GM23338 (cell line): ENCODE measurements around the gene PTPRS. TPM values are rescaled to one million over a fixed set of nuclear protein-coding genes. Genes with fewer than 3 reads are reported as not detected.

Experiments
- ATAC-seq: fragments of 200-7000 bp; cut with Tn5 transposase; 3 replicates; pipeline ENCODE4 v1.9.1; 2020
- DNase-seq: peaks from one replicate; pipeline ENCODE4 v3.0.0-alpha.2; 2015; ENCODE audit warnings: low spot score
- H2AFZ ChIP-seq: fragments of 200-600 bp; sonication (generic); 2 replicates; pipeline ENCODE4 v1.8.0; 2016; ENCODE audit warnings: antibody characterized with exemption, mild to moderate bottlenecking, moderate library complexity
- H3F3A ChIP-seq: fragments of 200-600 bp; sonication (generic); replicated peaks from 2 replicates; pipeline ENCODE4 v1.8.0; 2017; ENCODE audit warnings: antibody characterized with exemption, mixed run types, low read depth
- H3K27ac ChIP-seq: fragments of 200-600 bp; sonication (generic); 2 replicates; pipeline ENCODE4 v1.6.1; 2016; ENCODE audit warnings: low read depth
- H3K27me3 ChIP-seq: fragments of 200-600 bp; sonication (generic); 2 replicates; pipeline ENCODE4 v1.8.0; 2016; ENCODE audit warnings: mild to moderate bottlenecking, mixed run types, moderate library complexity; ENCODE audit not compliant: insufficient read depth
- H3K36me3 ChIP-seq: fragments of 200-600 bp; sonication (generic); 2 replicates; pipeline ENCODE4 v1.8.0; 2016; ENCODE audit warnings: mild to moderate bottlenecking; ENCODE audit not compliant: insufficient read depth
- H3K4me1 ChIP-seq: fragments of 200-600 bp; sonication (generic); 2 replicates; pipeline ENCODE4 v1.8.0; 2016; ENCODE audit warnings: mild to moderate bottlenecking, moderate library complexity; ENCODE audit not compliant: insufficient read depth
- H3K4me2 ChIP-seq: fragments of 200-600 bp; sonication (generic); 2 replicates; pipeline ENCODE4 v1.7.1; 2017; ENCODE audit warnings: mixed run types
- H3K4me3 ChIP-seq: fragments of 200-600 bp; sonication (generic); 2 replicates; pipeline ENCODE4 v1.6.1; 2016; ENCODE audit warnings: mixed run types
- H3K79me2 ChIP-seq: fragments of 200-600 bp; sonication (generic); replicated peaks from 2 replicates; pipeline ENCODE4 v1.8.0; 2017; ENCODE audit warnings: mild to moderate bottlenecking; ENCODE audit not compliant: insufficient read depth
- H3K9me2 ChIP-seq: fragments of 200-600 bp; sonication (generic); 2 replicates; pipeline ENCODE4 v1.8.0; 2017; ENCODE audit not compliant: insufficient read depth
- H4K20me1 ChIP-seq: fragments of 200-600 bp; sonication (generic); replicated peaks from 2 replicates; pipeline ENCODE4 v1.8.0; 2017; ENCODE audit warnings: mild to moderate bottlenecking; ENCODE audit not compliant: insufficient read depth
- H3K27ac Mint-ChIP-seq: 2 replicates; pipeline ENCODE4 v1.8.0; 2020; ENCODE audit warnings: inconsistent platforms, mild to moderate bottlenecking, moderate library complexity, mixed read lengths
- H3K27me3 Mint-ChIP-seq: 3 replicates; pipeline ENCODE4 v1.8.0; 2022; ENCODE audit warnings: low read depth, mild to moderate bottlenecking, moderate library complexity, mixed read lengths, inconsistent platforms; ENCODE audit not compliant: insufficient read depth, poor library complexity
- H3K36me3 Mint-ChIP-seq: 3 replicates; pipeline ENCODE4 v1.8.0; 2021; ENCODE audit warnings: low read depth, mild to moderate bottlenecking, inconsistent platforms, moderate library complexity, mixed read lengths
- H3K4me1 Mint-ChIP-seq: 3 replicates; pipeline ENCODE4 v1.8.0; 2020; ENCODE audit warnings: mild to moderate bottlenecking, inconsistent platforms, mixed read lengths
- H3K4me3 Mint-ChIP-seq: 3 replicates; pipeline ENCODE4 v1.8.0; 2021; ENCODE audit warnings: moderate library complexity, mild to moderate bottlenecking, inconsistent platforms, mixed read lengths
- H3K9me3 Mint-ChIP-seq: 3 replicates; pipeline ENCODE4 v1.8.0; 2020; ENCODE audit warnings: moderate library complexity, mild to moderate bottlenecking, inconsistent platforms, mixed read lengths
- CREB1 ChIP-seq: fragments of 250-450 bp; sonication (Bioruptor Pico); IDR thresholded peaks from 2 replicates; pipeline ENCODE4 v1.5.0; 2020; ENCODE audit warnings: low read depth, mild to moderate bottlenecking, moderate library complexity
- CTCF ChIP-seq, 2 experiments: fragments of 200-600 bp in 1 of 2; sonication (generic) in 1 of 2; conservative IDR thresholded peaks; 2 replicates each; pipeline versions ENCODE4 v1.5.1 to v1.6.1; 2016 to 2017; ENCODE audit warnings: antibody characterized with exemption in 2 of 2, low read depth in 2 of 2, mild to moderate bottlenecking in 2 of 2, moderate library complexity in 1 of 2
- ETS1 ChIP-seq: IDR thresholded peaks from 2 replicates; pipeline ENCODE4 v1.6.1; 2016; ENCODE audit warnings: antibody characterized with exemption
- EZH2phosphoT487 ChIP-seq: fragments of 200-600 bp; sonication (generic); IDR thresholded peaks from one replicate; pipeline ENCODE4 v1.8.1; 2018; ENCODE audit warnings: antibody characterized with exemption; ENCODE audit not compliant: unreplicated experiment
- JUNB ChIP-seq: IDR thresholded peaks from one replicate; pipeline ENCODE4 v1.6.1; 2016; ENCODE audit warnings: antibody characterized with exemption; ENCODE audit not compliant: unreplicated experiment
- NANOG ChIP-seq: IDR thresholded peaks from 2 replicates; pipeline ENCODE4 v1.6.1; 2016; ENCODE audit warnings: antibody characterized with exemption, borderline replicate concordance
- REST ChIP-seq: IDR thresholded peaks from one replicate; pipeline ENCODE4 v1.6.1; 2018; ENCODE audit warnings: antibody characterized with exemption; ENCODE audit not compliant: unreplicated experiment
- STAT1 ChIP-seq: IDR thresholded peaks from one replicate; pipeline ENCODE4 v1.6.1; 2016; ENCODE audit warnings: antibody characterized with exemption; ENCODE audit not compliant: unreplicated experiment
- ZNF114 ChIP-seq: fragments of 250-450 bp; sonication (Bioruptor Pico); IDR thresholded peaks from 2 replicates; pipeline ENCODE4 v1.5.0; 2020; ENCODE audit warnings: mild to moderate bottlenecking, moderate library complexity
- ZNF331 ChIP-seq: fragments of 250-450 bp; sonication (Bioruptor Pico); IDR thresholded peaks from 2 replicates; pipeline ENCODE4 v1.5.0; 2020; ENCODE audit warnings: low read depth, mild to moderate bottlenecking, moderate library complexity
- polyA plus RNA-seq: library from polyadenylated mRNA; unstranded; fragments of >200 nt; fragmentation: Nextera tagmentation; extraction: Ambion mirVana; gene quantifications from 2 replicates; pipeline ENCODE4 v1.2.1, GENCODE V29; 2016
- total RNA-seq: library from RNA; depleted of rRNA; stranded (reverse); fragments of >200 nt; shearing (Covaris generic); gene quantifications from 2 replicates; pipeline ENCODE4 v1.2.3, GENCODE V29; 2014

PTPRS gene
- total and polyA plus RNA-seq, 2 experiments from 2014 or later, result 20.7 to 290 TPM

GRCh38 chr19:5314012-5314906 is 26.4 kb downstream of the PTPRS start (continued):
- no peak for TF ChIP-seq CTCF (conservative IDR thresholded peaks at IDR 0.05; ENCODE audit: low read depth in 2 of 2)
- no peak for TF ChIP-seq STAT1
- no peak for TF ChIP-seq REST

- Histone ChIP-seq H3K4me3 (no peak overlapping the region), H3K27me3 (no peaks in the 10 kb centered on the region), H3K79me2 (peaks cover 66% of the 10 kb centered on the region), H3K9me2 (no peaks in the 10 kb centered on the region), H3F3A (no peaks in the 10 kb centered on the region), H3K4me1 (no peaks in the 10 kb centered on the region; the same call in 1 of the 2 replicates), H3K36me3 (no peaks in the 10 kb centered on the region), H3K4me2 (no peak overlapping the region), H4K20me1 (peaks cover 40% of the 10 kb centered on the region), H2AFZ (no peak overlapping the region), H3K27ac (no peak overlapping the region)
- Mint-ChIP-seq H3K4me3 (no peak overlapping the region), H3K27ac (no peak overlapping the region), H3K4me1 (peaks cover 6% of the 10 kb centered on the region; the same call in 2 of the 3 replicates), H3K9me3 (peaks cover 2% of the 10 kb centered on the region; the same call in 2 of the 3 replicates), H3K36me3 (peaks cover 16% of the 10 kb centered on the region), H3K27me3 (peaks cover 4% of the 10 kb centered on the region)
- no peak for DNase-seq
- ATAC-seq, result no peak
- TF ChIP-seq STAT1 (no peak), REST (no peak), ETS1 (no peak), CREB1 (CRISPR knock-in tag) (no peak), EZH2phosphoT487 (no peak), NANOG (no peak), JUNB (no peak), ZNF114 (CRISPR knock-in tag) (no peak), ZNF331 (CRISPR knock-in tag) (no peak)
These were observed 27.3 kb downstream of the PTPRS start for GRCh38 chr19:5313307-5313706.
